NB4 (cell line): ENCODE measurements around the gene RABGEF1.

Experiments
- CTCF ChIP-seq: IDR thresholded peaks from one replicate; pipeline ENCODE4 v1.5.1; 2012; ENCODE audit warnings: low read depth, low read length
- POLR2A ChIP-seq: IDR thresholded peaks from 2 replicates; pipeline ENCODE4 v1.6.1; 2011; ENCODE audit warnings: mild to moderate bottlenecking; ENCODE audit not compliant: insufficient read length; ENCODE audit errors: extremely low read depth

- no peak for TF ChIP-seq CTCF
- TF ChIP-seq POLR2A, result no peak
Measured at GRCh38 chr7:66734006-66734405, 6.5 kb upstream of the RABGEF1 start.
